OCI-LY1 (cell line): ENCODE measurements around the gene TRUB2.
A peak's percentile ranks its signal among the peaks of the same experiment; 100 is the strongest.

ENCODE experiments used
- H2AFZ ChIP-seq: fragments of 200-600 bp; sonication (generic), shearing (Covaris generic); 2 replicates; pipeline ENCODE4 v1.6.0; 2014; ENCODE audit warnings: antibody characterized with exemption, mild to moderate bottlenecking, low read length
- H3F3A ChIP-seq: fragments of 200-600 bp; sonication (generic), shearing (Covaris generic); 2 replicates; pipeline ENCODE4 v1.6.0; 2014; ENCODE audit warnings: mild to moderate bottlenecking, antibody characterized with exemption, low read length, moderate library complexity; ENCODE audit not compliant: insufficient read depth
- H3K27ac ChIP-seq: fragments of 200-600 bp; sonication (generic); 2 replicates; pipeline ENCODE4 v1.5.1; 2014; ENCODE audit warnings: low read length, mixed run types, mild to moderate bottlenecking, low read depth; ENCODE audit not compliant: poor library complexity, severe bottlenecking
- H3K27me3 ChIP-seq: fragments of 200-600 bp; sonication (generic); 2 replicates; pipeline ENCODE4 v1.6.0; 2014; ENCODE audit warnings: antibody characterized with exemption, mild to moderate bottlenecking, low read length, moderate library complexity; ENCODE audit not compliant: insufficient read depth
- H3K36me3 ChIP-seq: fragments of 200-600 bp; sonication (generic); 2 replicates; pipeline ENCODE4 v1.6.1; 2014; ENCODE audit warnings: mild to moderate bottlenecking, antibody characterized with exemption, low read length, moderate library complexity, mixed read lengths; ENCODE audit not compliant: insufficient read depth
- H3K4me1 ChIP-seq: fragments of 200-600 bp; sonication (generic); 2 replicates; pipeline ENCODE4 v1.5.1; 2014; ENCODE audit warnings: mild to moderate bottlenecking, low read length, moderate library complexity; ENCODE audit not compliant: insufficient read depth, severe bottlenecking
- H3K4me2 ChIP-seq: fragments of 200-600 bp; sonication (generic), shearing (Covaris generic); 2 replicates; pipeline ENCODE4 v1.6.1; 2014; ENCODE audit warnings: low read length
- H3K4me3 ChIP-seq: fragments of 200-600 bp; sonication (generic); 2 replicates; pipeline ENCODE4 v1.5.1; 2014; ENCODE audit warnings: low read length, low read depth, mild to moderate bottlenecking, mixed read lengths; ENCODE audit not compliant: poor library complexity, severe bottlenecking
- H3K79me2 ChIP-seq: fragments of 200-600 bp; shearing (Covaris generic); 2 replicates; pipeline ENCODE4 v1.6.1; 2016; ENCODE audit warnings: mixed run types, low read length, mixed read lengths; ENCODE audit not compliant: insufficient read depth
- H3K9ac ChIP-seq: fragments of 200-600 bp; sonication (generic), shearing (Covaris generic); 2 replicates; pipeline ENCODE4 v1.6.1; 2014; ENCODE audit warnings: mild to moderate bottlenecking, low read length, mixed read lengths
- H3K9me2 ChIP-seq: fragments of 200-600 bp; sonication (generic), shearing (Covaris generic); 2 replicates; pipeline ENCODE4 v1.6.1; 2014; ENCODE audit warnings: low read depth, mild to moderate bottlenecking, low read length, mixed read lengths
- H3K9me3 ChIP-seq: fragments of 200-600 bp; shearing (Covaris generic); 2 replicates; pipeline ENCODE4 v1.6.1; 2014; ENCODE audit warnings: low read length, mixed read lengths
- H4K20me1 ChIP-seq: fragments of 200-600 bp; sonication (generic), shearing (Covaris generic); 2 replicates; pipeline ENCODE4 v1.6.0; 2016; ENCODE audit warnings: mild to moderate bottlenecking, low read length; ENCODE audit not compliant: insufficient read depth
- CTCF ChIP-seq: fragments of 200-600 bp; sonication (generic), shearing (Covaris generic); IDR thresholded peaks from 2 replicates; pipeline ENCODE4 v1.5.1; 2017; ENCODE audit warnings: mild to moderate bottlenecking, antibody characterized with exemption, low read length, moderate library complexity, mixed read lengths
- EZH2 ChIP-seq: fragments of 200-600 bp; sonication (generic), shearing (Covaris generic); IDR thresholded peaks from 2 replicates; pipeline ENCODE4 v1.8.0; 2017; ENCODE audit warnings: borderline replicate concordance, mixed run types, mild to moderate bottlenecking, antibody characterized with exemption, low read length, moderate library complexity, mixed read lengths

The TRUB2 gene

GRCh38 chr9:128323791-128324190 is 1.5 kb upstream of the TRUB2 start:
- Histone ChIP-seq H3K9me3 (no peaks in the 10 kb centered on the region), H3K27ac (no peak overlapping the region), H2AFZ (no peak overlapping the region), H3K79me2 (peaks cover 8% of the 10 kb centered on the region), H3K4me2 (peak overlapping the region; percentile 98), H4K20me1 (no peaks in the 10 kb centered on the region), H3K9me2 (no peaks in the 10 kb centered on the region), H3K27me3 (no peaks in the 10 kb centered on the region), H3K4me3 (peak overlapping the region; percentile 89), H3K4me1 (peaks cover 25% of the 10 kb centered on the region), H3K36me3 (peaks cover 39% of the 10 kb centered on the region; the same call in 1 of the 2 replicates), H3K9ac (peak overlapping the region; percentile 88), H3F3A (no peaks in the 10 kb centered on the region)
- TF ChIP-seq CTCF (no peak), EZH2 (no peak)

DNA sequence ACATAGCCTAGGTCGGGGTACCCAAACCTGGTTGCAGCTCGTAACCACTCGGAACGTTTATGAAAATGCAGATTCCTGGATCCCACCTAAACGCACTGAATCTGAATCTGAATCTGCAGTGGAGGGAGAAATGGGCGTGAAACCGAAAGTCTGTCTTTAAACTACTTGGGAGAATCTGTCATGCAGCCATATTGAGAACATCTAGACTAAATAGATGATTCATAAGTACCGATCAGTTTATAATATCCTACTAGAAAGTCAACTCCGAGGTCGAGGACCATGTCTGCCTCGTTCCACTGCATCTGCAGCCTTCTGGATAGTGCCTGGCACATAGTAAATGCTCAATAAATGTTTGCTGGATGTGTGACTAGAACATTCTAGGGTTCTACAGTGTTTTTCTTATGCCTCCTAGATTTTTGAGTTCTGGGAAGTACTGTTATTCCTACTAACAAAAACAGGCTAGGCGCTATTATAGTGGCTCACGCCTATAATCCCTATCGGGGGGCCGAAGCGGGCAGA is 1.0 kb upstream of the TRUB2 start:
- Histone ChIP-seq H3K4me1 (peaks cover 25% of the 10 kb centered on the region), H4K20me1 (no peaks in the 10 kb centered on the region), H3F3A (no peaks in the 10 kb centered on the region), H3K9me2 (no peaks in the 10 kb centered on the region), H3K27me3 (no peaks in the 10 kb centered on the region), H3K79me2 (peaks cover 8% of the 10 kb centered on the region), H3K27ac (peak overlapping the region; percentile 17), H3K9me3 (no peaks in the 10 kb centered on the region), H3K4me2 (peak overlapping the region; percentile 98), H3K36me3 (peaks cover 34% of the 10 kb centered on the region; the same call in 1 of the 2 replicates), H3K4me3 (peak overlapping the region; percentile 89), H2AFZ (no peak overlapping the region), H3K9ac (peak overlapping the region; percentile 88)
- TF ChIP-seq CTCF: no peak
- TF ChIP-seq EZH2: no peak

DNA sequence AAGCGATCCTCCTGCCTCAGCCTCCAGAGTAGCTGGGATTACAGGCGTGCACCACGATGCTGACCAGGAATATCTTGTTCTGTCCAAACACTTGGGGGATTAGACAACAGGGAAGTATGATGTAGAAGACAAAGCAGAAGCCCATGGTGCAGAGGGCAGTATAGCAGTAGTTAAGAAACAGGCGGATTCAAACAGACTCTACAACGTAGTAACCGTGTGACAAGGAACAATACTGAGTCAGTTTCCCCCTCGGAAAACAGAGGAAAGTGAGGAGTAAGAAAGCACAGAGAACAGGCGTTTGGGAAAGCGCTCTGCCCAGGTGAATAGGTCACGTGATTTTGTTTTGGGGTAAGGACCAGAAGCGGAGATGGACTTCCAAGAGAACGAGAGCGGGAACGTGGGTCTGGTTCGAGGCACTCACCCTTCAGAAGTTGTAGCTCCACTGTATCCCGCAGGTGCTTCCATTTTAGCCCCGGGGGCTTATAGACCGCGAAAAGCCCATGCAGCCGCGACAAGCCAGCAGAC is 306 bp downstream of the TRUB2 start:
- H3K27me3 ChIP-seq: no peaks in the 10 kb centered on the region
- peak overlapping the region; percentile 83 for H3K27ac ChIP-seq
- H3K9me3 ChIP-seq: no peaks in the 10 kb centered on the region
- peak overlapping the region; percentile 50 for H2AFZ ChIP-seq
- peak overlapping the region; percentile 98 for H3K4me2 ChIP-seq
- H3K9ac ChIP-seq: peak overlapping the region; percentile 88
- H3K4me1 ChIP-seq: peaks cover 25% of the 10 kb centered on the region
- peak overlapping the region; percentile 89 for H3K4me3 ChIP-seq
- H3K36me3 ChIP-seq: peaks cover 37% of the 10 kb centered on the region; the same call in 1 of the 2 replicates
- no peaks in the 10 kb centered on the region for H3F3A ChIP-seq
- H3K79me2 ChIP-seq: peaks cover 8% of the 10 kb centered on the region
- TF ChIP-seq CTCF (no peak), EZH2 (no peak)
- H4K20me1 ChIP-seq: no peaks in the 10 kb centered on the region
- no peaks in the 10 kb centered on the region for H3K9me2 ChIP-seq
